Panc1 (cell line): ENCODE data around the gene CYTH3.

Experiments used
- CTCF ChIP-seq: fragments of 450-650 bp; IDR thresholded peaks from 2 replicates; pipeline ENCODE4 v1.5.1; 2017; ENCODE audit warnings: mild to moderate bottlenecking
- POLR2AphosphoS5 ChIP-seq: IDR thresholded peaks from 2 replicates; pipeline ENCODE4 v1.6.1; 2012; ENCODE audit warnings: mild to moderate bottlenecking, low read depth, low read length, moderate library complexity
- TF ChIP-seq, protein P1 (sequence below), 2 experiments: IDR thresholded peaks; 2 replicates each; pipeline ENCODE4 v1.6.1; 2011 to 2012; ENCODE audit warnings: low read depth in 2 of 2, control low read depth in 1 of 2, low read length in 1 of 2, mild to moderate bottlenecking in 1 of 2, moderate library complexity in 1 of 2; ENCODE audit not compliant: insufficient read depth in 1 of 2

DNA sequence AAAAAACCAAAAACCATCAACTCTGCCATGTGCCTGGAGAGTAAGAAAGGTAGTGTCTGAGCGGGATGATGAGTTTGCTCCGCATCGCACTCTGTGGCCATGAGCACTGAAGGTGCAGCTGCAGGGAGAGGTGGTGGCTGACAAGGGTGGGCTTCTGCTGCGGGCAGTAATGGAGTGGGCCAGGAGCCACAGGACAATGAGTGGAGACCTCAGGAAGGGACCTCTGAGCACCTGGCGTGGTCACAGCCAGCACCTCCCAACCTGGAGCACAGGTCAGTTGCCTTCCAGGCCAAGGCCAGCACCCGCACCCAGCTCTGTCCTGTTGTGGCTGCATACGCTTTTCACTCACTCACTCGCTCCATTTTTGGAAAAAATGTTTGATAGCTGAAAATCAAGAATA, 125.8 kb downstream of the CYTH3 start:
- TF ChIP-seq CTCF (no peak), POLR2AphosphoS5 (no peak)
- TF ChIP-seq, protein P1, sequence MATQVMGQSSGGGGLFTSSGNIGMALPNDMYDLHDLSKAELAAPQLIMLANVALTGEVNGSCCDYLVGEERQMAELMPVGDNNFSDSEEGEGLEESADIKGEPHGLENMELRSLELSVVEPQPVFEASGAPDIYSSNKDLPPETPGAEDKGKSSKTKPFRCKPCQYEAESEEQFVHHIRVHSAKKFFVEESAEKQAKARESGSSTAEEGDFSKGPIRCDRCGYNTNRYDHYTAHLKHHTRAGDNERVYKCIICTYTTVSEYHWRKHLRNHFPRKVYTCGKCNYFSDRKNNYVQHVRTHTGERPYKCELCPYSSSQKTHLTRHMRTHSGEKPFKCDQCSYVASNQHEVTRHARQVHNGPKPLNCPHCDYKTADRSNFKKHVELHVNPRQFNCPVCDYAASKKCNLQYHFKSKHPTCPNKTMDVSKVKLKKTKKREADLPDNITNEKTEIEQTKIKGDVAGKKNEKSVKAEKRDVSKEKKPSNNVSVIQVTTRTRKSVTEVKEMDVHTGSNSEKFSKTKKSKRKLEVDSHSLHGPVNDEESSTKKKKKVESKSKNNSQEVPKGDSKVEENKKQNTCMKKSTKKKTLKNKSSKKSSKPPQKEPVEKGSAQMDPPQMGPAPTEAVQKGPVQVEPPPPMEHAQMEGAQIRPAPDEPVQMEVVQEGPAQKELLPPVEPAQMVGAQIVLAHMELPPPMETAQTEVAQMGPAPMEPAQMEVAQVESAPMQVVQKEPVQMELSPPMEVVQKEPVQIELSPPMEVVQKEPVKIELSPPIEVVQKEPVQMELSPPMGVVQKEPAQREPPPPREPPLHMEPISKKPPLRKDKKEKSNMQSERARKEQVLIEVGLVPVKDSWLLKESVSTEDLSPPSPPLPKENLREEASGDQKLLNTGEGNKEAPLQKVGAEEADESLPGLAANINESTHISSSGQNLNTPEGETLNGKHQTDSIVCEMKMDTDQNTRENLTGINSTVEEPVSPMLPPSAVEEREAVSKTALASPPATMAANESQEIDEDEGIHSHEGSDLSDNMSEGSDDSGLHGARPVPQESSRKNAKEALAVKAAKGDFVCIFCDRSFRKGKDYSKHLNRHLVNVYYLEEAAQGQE (IDR thresholded peaks at IDR 0.05; ENCODE audit: insufficient read depth in 1 of 2, low read depth in 2 of 2, low read length in 1 of 2): no peak
